ENCODE data around the gene ESR1. TPM values are rescaled to one million over a fixed set of nuclear protein-coding genes. Genes with fewer than 3 reads are reported as not detected.
A peak's percentile ranks its signal among the peaks of the same experiment; 100 is the strongest.

The ESR1 gene
- total RNA-seq, result 1 to 10 TPM in 1 of 2 donors, under 1 TPM in 1; 0.16 to 1.3 TPM

DNA sequence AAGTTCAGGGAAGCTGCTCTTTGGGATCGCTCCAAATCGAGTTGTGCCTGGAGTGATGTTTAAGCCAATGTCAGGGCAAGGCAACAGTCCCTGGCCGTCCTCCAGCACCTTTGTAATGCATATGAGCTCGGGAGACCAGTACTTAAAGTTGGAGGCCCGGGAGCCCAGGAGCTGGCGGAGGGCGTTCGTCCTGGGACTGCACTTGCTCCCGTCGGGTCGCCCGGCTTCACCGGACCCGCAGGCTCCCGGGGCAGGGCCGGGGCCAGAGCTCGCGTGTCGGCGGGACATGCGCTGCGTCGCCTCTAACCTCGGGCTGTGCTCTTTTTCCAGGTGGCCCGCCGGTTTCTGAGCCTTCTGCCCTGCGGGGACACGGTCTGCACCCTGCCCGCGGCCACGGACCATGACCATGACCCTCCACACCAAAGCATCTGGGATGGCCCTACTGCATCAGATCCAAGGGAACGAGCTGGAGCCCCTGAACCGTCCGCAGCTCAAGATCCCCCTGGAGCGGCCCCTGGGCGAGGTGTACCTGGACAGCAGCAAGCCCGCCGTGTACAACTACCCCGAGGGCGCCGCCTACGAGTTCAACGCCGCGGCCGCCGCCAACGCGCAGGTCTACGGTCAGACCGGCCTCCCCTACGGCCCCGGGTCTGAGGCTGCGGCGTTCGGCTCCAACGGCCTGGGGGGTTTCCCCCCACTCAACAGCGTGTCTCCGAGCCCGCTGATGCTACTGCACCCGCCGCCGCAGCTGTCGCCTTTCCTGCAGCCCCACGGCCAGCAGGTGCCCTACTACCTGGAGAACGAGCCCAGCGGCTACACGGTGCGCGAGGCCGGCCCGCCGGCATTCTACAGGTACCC is at the start of gene ESR1:
Gene ESR1 (plus strand): TSS at position 170 of the 858 bp plus-strand sequence. CDS start 231 bp downstream, at position 401.
- peak; percentile 36 to 69 for ATAC-seq
- Mint-ChIP-seq H3K36me3 (peaks cover 0 to 19% of the 10 kb centered on the region in 2 donors), H3K27ac (no peak within 1 kb of the TSS), H3K9me3 (no peaks in the 10 kb centered on the region)
- DNase-seq (ENCODE audit: low spot score in 2 of 2), result peak in 1 of 2 donors; percentile 24

DNA sequence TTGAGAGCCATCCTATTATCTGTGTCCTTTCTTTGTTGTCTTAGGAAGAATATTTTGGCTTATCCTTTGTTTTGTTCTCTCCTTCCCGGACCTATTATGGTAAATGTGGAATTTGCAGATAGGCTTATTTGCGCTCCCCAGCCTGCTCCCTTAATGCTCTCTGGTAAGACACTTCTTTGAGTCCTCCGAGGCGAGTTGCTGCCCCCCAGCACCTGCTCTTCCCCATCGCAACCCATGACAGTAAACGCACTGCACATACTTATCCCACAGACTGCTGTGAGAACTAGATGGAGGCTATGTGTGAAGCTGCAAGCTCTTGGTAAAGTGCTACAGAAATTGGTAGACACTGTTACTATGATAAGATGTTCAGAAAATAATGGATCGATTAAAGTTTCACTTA is 47.0 kb upstream of the ESR1 start:
- no peak for DNase-seq (ENCODE audit: low spot score in 2 of 2)
- H3K9me3 Mint-ChIP-seq, result peaks cover 0 to 6% of the 10 kb centered on the region in 2 donors
- ATAC-seq, result no peak
- peak overlapping the region in 1 of 2 donors; percentile 10 for H3K27ac Mint-ChIP-seq
- peaks cover 0 to 17% of the 10 kb centered on the region in 2 donors for H3K36me3 Mint-ChIP-seq

DNA sequence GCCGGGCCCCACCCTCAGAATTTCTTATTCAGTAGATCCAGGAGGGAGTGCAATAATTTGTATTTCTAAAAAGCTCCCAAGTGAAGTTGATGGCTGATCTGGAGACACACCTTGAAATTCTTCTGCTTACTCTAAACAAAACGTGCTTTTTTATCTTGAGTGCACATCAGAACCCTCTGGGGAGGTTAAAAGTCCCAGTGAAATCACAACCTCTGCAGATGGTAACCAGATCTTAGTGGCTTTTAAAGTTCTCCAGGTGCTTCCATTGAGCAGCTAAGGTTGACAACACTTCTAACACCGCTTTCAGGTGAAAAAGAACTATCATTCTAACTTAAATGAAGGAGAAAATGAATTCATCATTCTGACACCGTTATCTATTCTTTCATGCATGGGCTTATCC is 45.6 kb upstream of the ESR1 start:
- DNase-seq (ENCODE audit: low spot score in 2 of 2), result no peak
- ATAC-seq, result no peak
- Mint-ChIP-seq H3K9me3 (no peaks in the 10 kb centered on the region), H3K27ac (no peak overlapping the region), H3K36me3 (peaks cover 0 to 8% of the 10 kb centered on the region in 2 donors)

DNA sequence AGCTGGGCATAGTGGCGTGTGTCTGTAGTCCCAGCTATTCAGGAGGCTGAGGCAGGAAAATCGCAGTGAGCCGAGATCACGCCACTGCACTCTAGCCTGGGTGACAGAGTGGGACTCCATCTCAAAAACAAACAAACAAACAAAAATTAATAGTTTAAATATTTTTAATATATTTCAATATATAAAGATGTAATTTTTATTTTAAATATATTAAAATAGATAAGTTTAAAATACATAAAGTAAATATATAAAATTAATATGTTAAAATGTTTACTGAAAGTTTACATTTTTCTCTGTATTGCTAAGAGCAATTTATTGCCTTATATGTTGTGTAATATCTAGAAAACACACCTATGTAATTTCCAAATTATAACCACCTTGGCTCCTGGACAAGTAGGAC is 44.7 kb upstream of the ESR1 start:
- DNase-seq (ENCODE audit: low spot score in 2 of 2), result no peak
- no peak overlapping the region for H3K27ac Mint-ChIP-seq
- no peak for ATAC-seq
- no peaks in the 10 kb centered on the region for H3K9me3 Mint-ChIP-seq
- H3K36me3 Mint-ChIP-seq, result no peaks in the 10 kb centered on the region

DNA sequence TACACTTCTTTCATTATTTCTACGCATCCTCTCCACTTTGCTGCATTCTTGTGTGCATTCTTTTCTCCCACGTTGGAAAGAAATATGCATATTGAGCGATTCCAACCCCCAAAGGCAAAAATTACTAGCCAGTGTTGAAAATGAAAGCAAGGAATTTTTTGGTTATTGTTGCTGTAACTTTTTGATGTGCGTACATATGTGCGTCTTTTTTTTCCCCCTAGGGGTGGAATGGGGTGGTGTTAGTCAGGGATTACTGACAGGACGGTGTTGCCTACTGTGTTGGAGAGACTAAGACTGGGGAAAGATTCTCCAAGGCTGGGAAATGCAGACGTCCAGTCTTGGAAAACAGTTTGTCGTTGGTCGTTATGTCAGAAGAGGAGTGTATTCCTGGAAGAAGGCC is 44.2 kb upstream of the ESR1 start:
- DNase-seq (ENCODE audit: low spot score in 2 of 2), result no peak
- Mint-ChIP-seq H3K36me3 (no peaks in the 10 kb centered on the region), H3K27ac (no peak overlapping the region), H3K9me3 (no peaks in the 10 kb centered on the region)
- ATAC-seq, result no peak

DNA sequence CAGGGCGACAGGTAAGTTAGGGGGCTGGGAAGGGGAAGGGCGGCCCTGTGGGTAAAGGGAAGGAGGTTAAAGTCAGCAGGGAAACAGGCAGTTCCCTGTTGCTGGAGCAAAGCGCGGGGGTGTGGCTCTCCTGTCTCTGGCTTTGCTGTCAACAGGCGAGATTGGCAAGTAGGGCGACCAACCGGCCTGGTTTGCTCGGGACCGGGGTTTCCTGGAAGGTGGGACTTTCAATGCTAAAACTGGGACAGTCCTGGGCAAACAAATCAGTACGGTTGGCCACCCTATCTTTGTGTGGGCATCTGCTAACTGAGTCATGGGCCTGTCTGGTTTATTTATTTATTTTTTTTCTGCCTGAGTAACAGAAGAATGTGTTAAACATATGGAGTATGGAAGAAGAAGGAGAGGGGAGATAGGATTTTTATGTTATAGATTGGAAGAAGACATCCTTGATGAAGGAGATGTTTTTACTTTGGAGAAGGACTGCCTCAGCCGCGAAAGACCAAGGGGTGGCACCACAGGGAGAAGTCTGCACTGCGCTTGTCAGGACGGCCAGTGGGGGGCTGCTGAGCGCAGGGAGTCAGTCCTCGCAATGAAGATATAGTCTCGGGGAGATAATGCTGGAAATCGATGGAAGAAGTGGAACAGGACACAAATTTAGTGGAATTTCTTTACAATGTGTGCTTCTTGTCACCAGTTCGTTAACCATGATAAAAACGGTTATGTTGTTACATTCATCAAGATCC is 43.4 kb upstream of the ESR1 start:
- H3K36me3 Mint-ChIP-seq, result no peaks in the 10 kb centered on the region
- ATAC-seq (peak; percentile 58 to 81), DNase-seq (ENCODE audit: low spot score in 2 of 2) (peak in 1 of 2 donors; percentile 46)
- H3K9me3 Mint-ChIP-seq, result no peaks in the 10 kb centered on the region
- no peak overlapping the region for H3K27ac Mint-ChIP-seq

DNA sequence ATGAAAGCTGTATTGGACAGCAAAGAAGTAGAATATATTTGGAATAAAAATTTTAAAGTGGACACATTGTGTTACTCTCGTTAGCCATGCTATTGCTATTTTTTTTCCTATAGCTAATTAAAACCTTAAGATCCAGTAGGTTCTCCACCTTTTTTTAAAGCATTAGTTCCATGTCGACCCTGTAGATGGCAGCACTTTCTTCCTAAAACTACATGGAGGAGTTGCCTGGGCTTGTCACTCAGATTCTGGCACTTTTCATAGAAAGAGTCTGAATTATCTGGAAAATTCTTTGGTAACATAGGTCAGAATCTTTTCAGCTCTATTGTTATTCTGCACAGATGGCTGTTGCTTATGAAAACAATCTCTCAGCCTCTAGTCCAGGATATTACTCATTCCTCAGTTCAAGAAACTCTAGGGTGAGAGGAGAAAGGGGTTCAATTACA is 42.0 kb upstream of the ESR1 start:
- DNase-seq (ENCODE audit: low spot score in 2 of 2), result peak in 1 of 2 donors; percentile 49
- Mint-ChIP-seq H3K9me3 (no peaks in the 10 kb centered on the region), H3K27ac (no peak overlapping the region), H3K36me3 (no peaks in the 10 kb centered on the region)
- ATAC-seq, result peak; percentile 49 to 55

DNA sequence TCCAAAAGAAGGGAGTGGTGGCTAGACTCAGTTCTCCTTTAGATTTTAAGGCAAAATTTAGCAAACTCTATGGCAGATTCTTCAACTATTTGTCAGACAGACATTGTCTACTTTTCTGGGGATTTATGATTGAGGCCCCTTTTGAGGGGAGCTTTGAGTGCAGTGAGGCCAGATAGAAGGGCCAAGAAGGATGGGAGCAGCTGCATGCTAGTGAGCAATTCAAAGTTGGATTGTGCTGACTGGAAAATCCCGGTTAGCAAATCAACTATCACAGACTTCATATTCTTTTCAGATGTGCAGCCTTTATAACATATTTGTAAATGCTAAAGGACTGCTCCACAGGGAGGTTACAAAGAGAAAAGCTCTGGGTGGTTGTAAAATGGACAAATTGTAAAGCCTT is 35.0 kb upstream of the ESR1 start:
- DNase-seq (ENCODE audit: low spot score in 2 of 2) (no peak), ATAC-seq (no peak)
- Mint-ChIP-seq H3K36me3 (no peaks in the 10 kb centered on the region), H3K9me3 (no peaks in the 10 kb centered on the region), H3K27ac (no peak overlapping the region)

DNA sequence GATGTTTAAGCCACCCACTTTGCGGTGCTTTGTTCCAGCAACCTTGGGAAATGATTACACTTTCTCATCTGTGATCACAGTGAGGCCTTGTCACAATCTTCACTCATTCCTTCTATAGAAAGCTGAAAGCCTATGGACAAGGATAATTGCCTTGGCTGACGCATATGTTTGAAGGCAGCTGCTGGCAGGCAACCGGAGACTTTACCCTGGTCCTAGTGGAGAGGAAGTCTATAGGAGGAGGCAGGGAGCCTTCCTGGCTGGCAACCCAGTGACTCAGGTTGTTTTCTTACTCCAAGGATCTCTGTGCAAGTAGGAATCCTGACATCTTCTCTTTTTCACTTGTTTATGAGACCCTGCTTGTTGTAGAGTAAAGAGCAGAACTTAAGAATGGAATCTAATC is 34.1 kb upstream of the ESR1 start:
- ATAC-seq (no peak), DNase-seq (ENCODE audit: low spot score in 2 of 2) (no peak)
- no peaks in the 10 kb centered on the region for H3K9me3 Mint-ChIP-seq
- H3K27ac Mint-ChIP-seq, result no peak overlapping the region
- no peaks in the 10 kb centered on the region for H3K36me3 Mint-ChIP-seq

DNA sequence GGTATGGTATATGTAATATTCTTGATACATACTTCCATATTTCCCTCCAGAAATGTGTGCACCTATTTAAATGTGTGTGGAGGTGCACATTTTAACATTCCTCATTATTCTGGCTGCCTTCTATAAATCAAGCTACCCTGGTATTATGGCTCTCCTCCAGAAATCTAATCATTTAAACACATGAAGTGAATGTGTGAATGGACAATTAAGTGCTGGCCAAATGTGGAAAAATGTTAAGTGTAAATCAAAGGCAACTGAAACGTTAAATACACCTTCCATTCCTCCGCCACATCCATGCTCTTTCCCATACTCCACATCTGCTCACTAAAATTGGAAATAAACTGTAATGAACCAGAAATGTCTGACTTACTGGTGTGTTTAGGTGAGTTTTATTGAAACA is 24.9 kb upstream of the ESR1 start:
- no peaks in the 10 kb centered on the region for H3K9me3 Mint-ChIP-seq
- H3K36me3 Mint-ChIP-seq, result peaks cover under 1 to 2% of the 10 kb centered on the region in 2 donors
- no peak overlapping the region for H3K27ac Mint-ChIP-seq
- ATAC-seq (no peak), DNase-seq (ENCODE audit: low spot score in 2 of 2) (no peak)

DNA sequence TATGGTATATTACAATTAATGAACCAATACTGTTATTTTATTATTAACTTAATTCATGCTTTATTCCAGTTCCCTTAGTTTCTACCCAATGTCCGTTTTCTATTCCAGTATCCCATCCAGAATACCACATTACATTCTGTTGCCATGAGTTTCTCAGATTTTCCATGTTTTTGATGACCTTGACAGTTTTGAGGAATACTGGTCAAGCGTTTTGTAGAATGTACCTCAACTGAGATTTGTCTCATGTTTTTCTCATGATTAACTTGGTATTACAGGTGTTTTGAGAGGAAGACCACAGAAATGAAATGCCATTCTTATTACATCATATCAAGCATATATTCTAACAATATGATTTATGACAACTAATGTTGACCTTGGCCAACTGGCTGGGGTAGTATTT is 23.8 kb upstream of the ESR1 start:
- no peak for DNase-seq (ENCODE audit: low spot score in 2 of 2)
- ATAC-seq, result no peak
- Mint-ChIP-seq H3K9me3 (peaks cover 4 to 5% of the 10 kb centered on the region in 2 donors), H3K27ac (no peak overlapping the region), H3K36me3 (peaks cover 5 to 6% of the 10 kb centered on the region in 2 donors)

DNA sequence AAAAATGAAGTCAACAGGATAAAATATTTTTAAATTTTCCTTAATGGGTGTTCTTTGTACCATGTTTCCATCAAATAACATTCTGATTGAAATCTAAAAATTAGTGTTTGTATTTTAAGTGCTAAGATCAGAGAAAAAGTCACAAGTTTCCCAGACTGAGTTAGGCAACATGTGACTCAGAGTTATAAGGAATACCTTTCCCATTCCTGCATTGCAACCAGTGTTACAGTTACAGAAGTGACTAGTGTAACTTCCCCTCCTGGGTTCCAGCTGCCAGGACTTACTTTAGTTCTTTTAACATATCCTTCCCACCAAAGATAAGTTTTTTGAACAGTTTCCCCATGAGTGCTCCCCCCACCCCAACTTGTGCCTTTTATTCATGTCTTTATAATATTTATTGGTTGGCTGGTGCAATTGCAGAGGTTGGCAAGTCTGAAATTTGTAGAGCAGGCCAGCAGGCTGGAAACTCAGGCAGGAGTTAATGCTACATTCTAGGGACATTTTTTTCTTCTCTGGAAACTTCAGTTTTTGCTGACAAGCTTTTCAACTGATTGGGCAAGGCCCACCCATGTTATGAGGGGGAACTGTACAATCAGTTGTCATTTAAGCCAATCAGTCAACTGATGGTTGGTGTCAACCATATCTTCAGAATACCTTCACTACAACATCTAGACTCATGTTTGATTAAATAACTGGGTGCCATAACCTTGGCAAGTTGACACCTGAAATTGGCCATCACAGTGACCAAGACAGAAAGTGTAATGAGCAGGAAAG is 22.9 kb upstream of the ESR1 start:
- Mint-ChIP-seq H3K9me3 (peaks cover 4 to 5% of the 10 kb centered on the region in 2 donors), H3K27ac (no peak overlapping the region), H3K36me3 (peaks cover 5 to 6% of the 10 kb centered on the region in 2 donors)
- ATAC-seq, result no peak
- DNase-seq (ENCODE audit: low spot score in 2 of 2), result no peak

DNA sequence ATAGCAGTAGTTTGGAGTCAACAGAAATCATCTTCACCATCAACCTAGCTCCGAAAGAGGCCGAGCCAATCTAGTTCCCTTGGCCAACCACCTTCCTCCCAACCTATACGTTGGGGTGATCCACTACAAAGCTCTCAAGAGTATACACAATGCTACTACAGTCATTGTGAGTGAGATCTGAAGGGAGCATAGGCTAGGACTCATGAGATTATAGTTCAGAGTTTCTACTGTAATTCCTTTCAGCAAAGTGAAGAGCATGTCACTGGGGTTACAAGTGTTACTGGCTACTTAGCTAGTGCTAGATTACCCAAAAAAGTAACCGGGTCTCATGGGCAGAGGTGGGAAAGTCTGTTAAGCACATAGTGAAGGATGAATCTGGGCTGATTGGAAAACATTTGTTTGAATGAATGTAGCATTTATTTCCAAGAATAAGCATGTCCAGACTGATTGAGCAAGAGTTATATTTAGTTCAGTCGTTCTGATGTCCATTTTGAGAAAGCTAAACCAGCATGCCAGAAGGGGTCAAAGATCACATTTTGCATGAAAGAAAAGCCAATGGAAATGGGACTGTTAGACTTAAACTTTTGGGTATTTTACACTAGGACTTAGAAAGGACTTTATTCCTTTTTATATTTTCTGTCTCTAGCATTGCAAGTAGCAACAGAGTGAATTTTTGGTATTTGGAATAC is 10.5 kb upstream of the ESR1 start:
- DNase-seq (ENCODE audit: low spot score in 2 of 2), result no peak
- no peak for ATAC-seq
- Mint-ChIP-seq H3K9me3 (no peaks in the 10 kb centered on the region), H3K27ac (no peak overlapping the region), H3K36me3 (no peaks in the 10 kb centered on the region)

DNA sequence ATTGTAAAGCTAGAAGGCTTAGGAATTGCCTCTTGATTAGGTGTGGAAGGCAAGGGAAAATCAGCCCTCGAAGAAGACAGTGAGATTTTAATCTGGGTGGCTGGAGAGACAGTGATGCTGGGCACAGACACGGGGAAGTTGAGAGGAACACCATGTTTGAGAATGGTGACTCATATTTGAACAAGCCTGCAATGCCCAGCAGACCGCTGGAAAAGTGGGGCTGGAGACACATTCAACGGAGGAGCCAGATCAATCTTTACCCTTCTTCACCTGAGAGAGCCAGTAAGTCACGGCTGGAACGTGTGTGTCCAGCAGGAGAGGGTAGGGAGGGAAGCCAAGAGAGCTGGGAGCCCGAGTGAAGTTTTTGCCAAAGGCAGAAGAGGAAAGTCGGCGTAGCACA is 3.7 kb upstream of the ESR1 start:
- ATAC-seq, result no peak
- no peaks in the 10 kb centered on the region for H3K9me3 Mint-ChIP-seq

DNA sequence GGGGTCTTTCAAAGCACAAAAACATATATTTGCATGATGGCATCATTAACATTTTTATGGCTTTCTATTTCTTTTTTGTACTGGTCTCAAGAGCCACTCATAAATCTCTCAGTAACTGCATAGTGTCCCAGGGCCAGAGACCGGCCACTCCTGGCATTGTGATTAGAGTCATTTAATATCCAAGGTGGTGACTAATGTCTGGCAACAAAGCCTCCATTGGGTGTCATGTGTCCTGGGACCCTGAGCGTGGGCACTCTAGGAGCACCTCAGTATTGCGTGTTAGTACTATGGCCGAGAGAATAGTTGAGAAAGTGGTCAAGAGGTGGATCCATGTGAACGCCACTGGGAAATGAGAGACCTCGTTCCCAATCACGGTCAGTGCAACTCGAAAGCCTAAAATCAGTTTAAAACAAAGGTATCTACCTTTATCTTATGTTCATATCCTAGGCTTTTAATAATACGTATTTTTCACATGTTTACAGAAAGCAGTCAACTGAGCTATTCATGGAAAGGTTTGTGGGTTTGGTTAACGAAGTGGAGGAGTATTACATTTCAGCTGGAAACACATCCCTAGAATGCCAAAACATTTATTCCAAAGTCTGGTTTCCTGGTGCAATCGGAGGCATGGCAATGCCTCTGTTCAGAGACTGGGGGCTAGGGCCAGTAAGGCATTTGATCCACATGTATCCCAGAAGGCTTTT is 2.7 kb upstream of the ESR1 start:
- Mint-ChIP-seq H3K9me3 (no peaks in the 10 kb centered on the region), H3K36me3 (peaks cover 0 to 19% of the 10 kb centered on the region in 2 donors), H3K27ac (no peak overlapping the region)
- DNase-seq (ENCODE audit: low spot score in 2 of 2) (no peak), ATAC-seq (no peak)

More for the DNA sequence above, 3.7 kb upstream of the ESR1 start:
- no peak for DNase-seq (ENCODE audit: low spot score in 2 of 2)
- H3K36me3 Mint-ChIP-seq, result peaks cover 0 to 11% of the 10 kb centered on the region in 2 donors
- H3K27ac Mint-ChIP-seq, result no peak overlapping the region

Data from activated naive CD4-positive, alpha-beta T cell treated with anti-CD3 and anti-CD28 coated beads, Interleukin-2, amount 50 U/mL, for 72 hours (primary cell).